Neural cell (in vitro differentiated cells): ENCODE measurements around the gene DNAJC11.

Experiments
- EP300 ChIP-seq: fragments of 450-650 bp; conservative IDR thresholded peaks from 2 replicates; pipeline ENCODE4 v1.6.1; 2014; ENCODE audit warnings: antibody characterized with exemption, mild to moderate bottlenecking, moderate library complexity; ENCODE audit not compliant: poor library complexity, severe bottlenecking
- EZH2 ChIP-seq: fragments of 200-600, 300-800 bp; shearing (Covaris generic), sonication (generic); IDR thresholded peaks from 2 replicates; pipeline ENCODE4 v1.6.1; 2014; ENCODE audit warnings: antibody characterized with exemption, low read length, borderline replicate concordance, mild to moderate bottlenecking; ENCODE audit not compliant: insufficient read depth, poor library complexity, severe bottlenecking
- MXI1 ChIP-seq: fragments of 450-650 bp; conservative IDR thresholded peaks from 2 replicates; pipeline ENCODE4 v1.6.1; 2014; ENCODE audit warnings: antibody characterized with exemption, mild to moderate bottlenecking; ENCODE audit not compliant: poor library complexity, severe bottlenecking
- POLR2AphosphoS5 ChIP-seq: IDR thresholded peaks from 2 replicates; pipeline ENCODE4 v1.6.1; 2012
- RAD21 ChIP-seq: fragments of 450-650 bp; conservative IDR thresholded peaks from 2 replicates; pipeline ENCODE4 v1.6.1; 2014; ENCODE audit warnings: antibody characterized with exemption, mild to moderate bottlenecking, moderate library complexity
- SMC3 ChIP-seq: fragments of 450-650 bp; conservative IDR thresholded peaks from 2 replicates; pipeline ENCODE4 v1.6.1; 2014; ENCODE audit warnings: antibody characterized with exemption, mild to moderate bottlenecking, moderate library complexity; ENCODE audit not compliant: poor library complexity
- TAF1 ChIP-seq: IDR thresholded peaks from 2 replicates; pipeline ENCODE4 v1.6.1; 2012; ENCODE audit warnings: low read depth
- TF ChIP-seq, protein P1 (sequence below): fragments of 450-650 bp; IDR thresholded peaks from 2 replicates; pipeline ENCODE4 v1.5.1; 2014; ENCODE audit warnings: antibody characterized with exemption, mild to moderate bottlenecking, moderate library complexity; ENCODE audit not compliant: poor library complexity, severe bottlenecking
- TF ChIP-seq, protein P2 (sequence below): IDR thresholded peaks from 2 replicates; pipeline ENCODE4 v1.6.1; 2012; ENCODE audit warnings: borderline replicate concordance

DNA sequence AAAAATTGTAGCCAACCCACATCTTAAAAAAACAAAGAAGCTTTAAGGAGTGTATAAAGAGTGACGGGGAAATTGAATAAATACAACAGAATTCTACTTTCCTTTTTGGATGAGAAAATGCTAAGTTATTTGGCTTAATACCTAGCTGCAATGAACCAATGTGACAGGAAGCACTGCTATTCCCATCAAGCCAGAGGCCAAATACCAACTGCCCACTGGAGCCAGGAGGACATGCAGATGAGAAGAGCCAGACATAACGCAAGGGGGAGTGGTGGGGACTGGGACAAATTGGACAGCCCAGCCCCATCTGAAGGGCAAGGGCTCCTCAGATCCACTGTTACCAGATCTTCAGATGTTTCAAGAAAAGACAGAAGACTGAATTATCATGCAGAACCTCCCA, 25.7 kb downstream of the DNAJC11 start:
- TF ChIP-seq, protein P1, sequence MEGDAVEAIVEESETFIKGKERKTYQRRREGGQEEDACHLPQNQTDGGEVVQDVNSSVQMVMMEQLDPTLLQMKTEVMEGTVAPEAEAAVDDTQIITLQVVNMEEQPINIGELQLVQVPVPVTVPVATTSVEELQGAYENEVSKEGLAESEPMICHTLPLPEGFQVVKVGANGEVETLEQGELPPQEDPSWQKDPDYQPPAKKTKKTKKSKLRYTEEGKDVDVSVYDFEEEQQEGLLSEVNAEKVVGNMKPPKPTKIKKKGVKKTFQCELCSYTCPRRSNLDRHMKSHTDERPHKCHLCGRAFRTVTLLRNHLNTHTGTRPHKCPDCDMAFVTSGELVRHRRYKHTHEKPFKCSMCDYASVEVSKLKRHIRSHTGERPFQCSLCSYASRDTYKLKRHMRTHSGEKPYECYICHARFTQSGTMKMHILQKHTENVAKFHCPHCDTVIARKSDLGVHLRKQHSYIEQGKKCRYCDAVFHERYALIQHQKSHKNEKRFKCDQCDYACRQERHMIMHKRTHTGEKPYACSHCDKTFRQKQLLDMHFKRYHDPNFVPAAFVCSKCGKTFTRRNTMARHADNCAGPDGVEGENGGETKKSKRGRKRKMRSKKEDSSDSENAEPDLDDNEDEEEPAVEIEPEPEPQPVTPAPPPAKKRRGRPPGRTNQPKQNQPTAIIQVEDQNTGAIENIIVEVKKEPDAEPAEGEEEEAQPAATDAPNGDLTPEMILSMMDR = no peak
- no peak for TF ChIP-seq MXI1
- no peak for TF ChIP-seq EZH2
- no peak for TF ChIP-seq SMC3
- no peak for TF ChIP-seq POLR2AphosphoS5
- TF ChIP-seq EP300 = no peak
- TF ChIP-seq RAD21 = no peak
- TF ChIP-seq TAF1 = no peak
- TF ChIP-seq, protein P2, sequence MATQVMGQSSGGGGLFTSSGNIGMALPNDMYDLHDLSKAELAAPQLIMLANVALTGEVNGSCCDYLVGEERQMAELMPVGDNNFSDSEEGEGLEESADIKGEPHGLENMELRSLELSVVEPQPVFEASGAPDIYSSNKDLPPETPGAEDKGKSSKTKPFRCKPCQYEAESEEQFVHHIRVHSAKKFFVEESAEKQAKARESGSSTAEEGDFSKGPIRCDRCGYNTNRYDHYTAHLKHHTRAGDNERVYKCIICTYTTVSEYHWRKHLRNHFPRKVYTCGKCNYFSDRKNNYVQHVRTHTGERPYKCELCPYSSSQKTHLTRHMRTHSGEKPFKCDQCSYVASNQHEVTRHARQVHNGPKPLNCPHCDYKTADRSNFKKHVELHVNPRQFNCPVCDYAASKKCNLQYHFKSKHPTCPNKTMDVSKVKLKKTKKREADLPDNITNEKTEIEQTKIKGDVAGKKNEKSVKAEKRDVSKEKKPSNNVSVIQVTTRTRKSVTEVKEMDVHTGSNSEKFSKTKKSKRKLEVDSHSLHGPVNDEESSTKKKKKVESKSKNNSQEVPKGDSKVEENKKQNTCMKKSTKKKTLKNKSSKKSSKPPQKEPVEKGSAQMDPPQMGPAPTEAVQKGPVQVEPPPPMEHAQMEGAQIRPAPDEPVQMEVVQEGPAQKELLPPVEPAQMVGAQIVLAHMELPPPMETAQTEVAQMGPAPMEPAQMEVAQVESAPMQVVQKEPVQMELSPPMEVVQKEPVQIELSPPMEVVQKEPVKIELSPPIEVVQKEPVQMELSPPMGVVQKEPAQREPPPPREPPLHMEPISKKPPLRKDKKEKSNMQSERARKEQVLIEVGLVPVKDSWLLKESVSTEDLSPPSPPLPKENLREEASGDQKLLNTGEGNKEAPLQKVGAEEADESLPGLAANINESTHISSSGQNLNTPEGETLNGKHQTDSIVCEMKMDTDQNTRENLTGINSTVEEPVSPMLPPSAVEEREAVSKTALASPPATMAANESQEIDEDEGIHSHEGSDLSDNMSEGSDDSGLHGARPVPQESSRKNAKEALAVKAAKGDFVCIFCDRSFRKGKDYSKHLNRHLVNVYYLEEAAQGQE = no peak
